Measurements from ENCODE around the gene CALML5.

- TF ChIP-seq POLR2A (IDR thresholded peaks at IDR 0.05): no peak
- TF ChIP-seq CTCF (IDR thresholded peaks at IDR 0.05): no peak
- no peak for TF ChIP-seq POLR2AphosphoS5 (IDR thresholded peaks at IDR 0.05)
Measured at GRCh38 chr10:5511885-5512280, 12.5 kb upstream of the CALML5 start.

Measured in transverse colon (tissue), 4 donors.